ENCODE measurements around the gene LSM5. TPM values are rescaled to one million over a fixed set of nuclear protein-coding genes. Genes with fewer than 3 reads are reported as not detected.

LSM5 gene
- total and polyA plus RNA-seq, 2 of the 4 experiments (the other 2 are of a cell fraction), result 5.0 to 26.5 TPM

DNA sequence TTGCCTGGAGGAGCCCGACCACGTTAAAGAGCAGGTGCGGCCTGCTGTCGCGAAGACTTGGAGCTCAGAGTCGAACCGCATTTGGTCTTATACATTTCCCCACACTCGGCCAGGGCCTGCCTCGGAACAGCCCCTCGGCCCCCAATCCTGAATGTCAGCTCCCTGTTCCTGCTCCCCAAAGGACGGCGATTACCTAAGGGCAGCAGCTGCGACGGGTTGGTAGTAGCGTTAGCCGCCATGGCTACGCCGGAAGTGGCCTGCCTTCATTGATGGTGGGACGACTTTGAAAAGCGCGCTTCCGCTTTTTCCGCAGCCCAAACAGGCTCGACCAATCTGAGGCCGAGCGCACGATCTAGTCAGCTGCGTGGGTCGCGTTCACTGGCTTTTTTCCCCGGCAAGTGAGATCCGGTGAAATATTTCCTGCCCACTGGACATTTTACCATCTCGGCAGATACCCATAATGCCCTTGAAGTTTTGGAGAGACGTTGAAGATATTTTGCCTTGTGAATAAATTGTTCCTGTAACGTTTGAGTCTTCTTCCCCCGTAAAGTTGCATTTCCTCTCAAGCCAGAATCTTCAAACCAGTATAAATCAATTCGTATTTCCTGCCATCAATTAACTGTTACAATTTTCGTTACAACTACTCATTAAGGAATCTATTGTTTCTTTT is at the start of gene LSM5 (continued):
- TF ChIP-seq FOS (IDR thresholded peaks at IDR 0.05; ENCODE audit: low read depth, low read length), result 0 out of 2 replicates have a peak, but pooled peaks have one; percentile 20
- TF ChIP-seq USF2 (IDR thresholded peaks at IDR 0.05; ENCODE audit: low read depth, low read length), result peak; percentile 33; the same call in 1 of the 2 replicates
- TF ChIP-seq SMC3 (IDR thresholded peaks at IDR 0.05; ENCODE audit: low read depth, low read length), result no peak

GRCh38 chr7:32539366-32539765 is 49.2 kb upstream of the LSM5 start:
- Histone ChIP-seq H3K9ac (ENCODE audit: low read depth, low read length) (no peak overlapping the region), H3K79me1 (ENCODE audit: low read depth in 1 of 2, low read length in 2 of 2) (peaks cover 25 to 63% of the 10 kb centered on the region in 2 experiments), H3K18ac (ENCODE audit: low read depth, low read length) (no peak overlapping the region), H4K5ac (ENCODE audit: low read depth, low read length) (no peak overlapping the region), H3K4me3 (ENCODE audit: insufficient read depth, low read depth, low read length) (no peak overlapping the region), H3K4me2 (ENCODE audit: low read depth, low read length) (no peak overlapping the region), H3K9me3 (ENCODE audit: control insufficient read depth, insufficient read depth, low read length) (no peaks in the 10 kb centered on the region), H2AK9ac (replicated peaks; ENCODE audit: low read depth, low read length, poor library complexity) (no peak overlapping the region), H2BK20ac (ENCODE audit: low read depth, low read length) (no peak overlapping the region), H4K8ac (ENCODE audit: low read depth in 2 of 2, low read length in 2 of 2) (no peak overlapping the region), H4K91ac (ENCODE audit: insufficient read depth, low read depth, low read length) (no peak overlapping the region), H2AK5ac (ENCODE audit: low read depth, low read length) (no peak overlapping the region), H2AFZ (replicated peaks; ENCODE audit: low read length, poor library complexity) (no peak overlapping the region), H2BK15ac (ENCODE audit: low read depth, low read length) (no peak overlapping the region), H4K20me1 (ENCODE audit: insufficient read depth, low read length) (peaks cover 21% of the 10 kb centered on the region; the same call in 1 of the 2 replicates), H3K27me3 (ENCODE audit: control insufficient read depth, insufficient read depth, low read length) (no peaks in the 10 kb centered on the region), H3K4ac (ENCODE audit: low read depth, low read length) (no peak overlapping the region), H3K56ac (ENCODE audit: extremely low read depth, insufficient read depth, low read length) (no peak overlapping the region), H3K27ac (ENCODE audit: insufficient read depth, low read length) (no peak overlapping the region), H2BK120ac (ENCODE audit: low read depth, low read length) (no peak overlapping the region), H2BK5ac (ENCODE audit: low read depth, low read length, poor library complexity, severe bottlenecking) (no peak overlapping the region), H3K36me3 (ENCODE audit: control insufficient read depth, insufficient read depth, low read length) (peaks cover 5% of the 10 kb centered on the region), H3K14ac (replicated peaks; ENCODE audit: low read depth, low read length) (no peak overlapping the region), H3K4me1 (ENCODE audit: control insufficient read depth, insufficient read depth, low read length) (peaks cover 3% of the 10 kb centered on the region), H3K9me1 (ENCODE audit: insufficient read depth, low read length) (peaks cover 12% of the 10 kb centered on the region), H3K23ac (ENCODE audit: low read depth, low read length) (no peak overlapping the region)
- no peak for DNase-seq
- ChIA-PET CTCF (interaction anchor here (0.6 kb wide), 1 partner anchor 76 kb away, joined by 3 read pairs; no protein-coding TSS in a partner anchor), POLR2A (ENCODE audit: unreplicated experiment) (no interaction called here)
- BruUV-seq (replicated peaks), result no TSS peak
- intact Hi-C loops (cut with micrococcal nuclease) (no loop called here), in situ Hi-C loops (cut with MboI; ENCODE audit: low sequenced_read_pairs) (no loop called here), dilution Hi-C loops (cut with HindIII; ENCODE audit: low sequenced_read_pairs, unreplicated experiment) (no loop called here)
- no CpG with 5 or more reads among the region's 2 CpGs for WGBS, 2 experiments (ENCODE audit: extremely low coverage in 2 of 2, insufficient read length in 1 of 2)
- no peak for ATAC-seq (ENCODE audit: low read depth)
- TF ChIP-seq POLR2A (IDR thresholded peaks at IDR 0.05; ENCODE audit: low read depth, low read length), result no peak
- TF ChIP-seq RCOR1 (IDR thresholded peaks at IDR 0.05; ENCODE audit: insufficient replicate concordance, low read length), result no peak
- TF ChIP-seq NFE2L2 (IDR thresholded peaks at IDR 0.05; ENCODE audit: low read depth, low read length), result no peak
- no peak for TF ChIP-seq CHD1 (IDR thresholded peaks at IDR 0.05; ENCODE audit: low read depth, low read length)
- TF ChIP-seq MAZ (IDR thresholded peaks at IDR 0.05; ENCODE audit: borderline replicate concordance, low read depth, low read length), result no peak
- TF ChIP-seq USF2 (IDR thresholded peaks at IDR 0.05; ENCODE audit: low read depth, low read length), result no peak
- TF ChIP-seq FOS (IDR thresholded peaks at IDR 0.05; ENCODE audit: low read depth, low read length), result no peak
- no peak for TF ChIP-seq RFX5 (IDR thresholded peaks at IDR 0.05; ENCODE audit: low read depth, low read length)
- no peak for TF ChIP-seq ELK1 (IDR thresholded peaks at IDR 0.05; ENCODE audit: borderline replicate concordance, low read depth, low read length)
- no peak for TF ChIP-seq MAFK (IDR thresholded peaks at IDR 0.05; ENCODE audit: low read depth, low read length)
- TF ChIP-seq BHLHE40 (IDR thresholded peaks at IDR 0.05; ENCODE audit: low read depth, low read length), result no peak
